OCI-LY1 (cell line): ENCODE results near the gene UGT1A10.

Experiments used
- CTCF ChIP-seq: fragments of 200-600 bp; sonication (generic), shearing (Covaris generic); IDR thresholded peaks from 2 replicates; pipeline ENCODE4 v1.5.1; 2017; ENCODE audit warnings: mild to moderate bottlenecking, antibody characterized with exemption, low read length, moderate library complexity, mixed read lengths
- EZH2 ChIP-seq: fragments of 200-600 bp; sonication (generic), shearing (Covaris generic); IDR thresholded peaks from 2 replicates; pipeline ENCODE4 v1.8.0; 2017; ENCODE audit warnings: borderline replicate concordance, mixed run types, mild to moderate bottlenecking, antibody characterized with exemption, low read length, moderate library complexity, mixed read lengths

- no peak for TF ChIP-seq CTCF
- TF ChIP-seq EZH2 = no peak
Measured at GRCh38 chr2:233817361-233817911, 181.2 kb downstream of the UGT1A10 start.
